NCI-H2196 (cell line): Measurements from ENCODE around the gene FETUB.

Experiments used
- DNase-seq: peaks from one replicate; lab custom pipeline; 2025; ENCODE audit not compliant: unreplicated experiment; lab: John Stamatoyannopoulos, UW

The FETUB gene

GRCh38 chr3:186639778-186640472, at the start of gene FETUB:
TSS of gene FETUB (plus strand) at chr3:186640399. CDS start at chr3:186640461, 62 bp downstream.
- DNase-seq, result no peak

- DNase-seq, result no peak
These were observed 49.5 kb upstream of the FETUB start for GRCh38 chr3:186590580-186591295.

GRCh38 chr3:186592682-186593081, 47.5 kb upstream of the FETUB start:
- DNase-seq, result no peak

DNA sequence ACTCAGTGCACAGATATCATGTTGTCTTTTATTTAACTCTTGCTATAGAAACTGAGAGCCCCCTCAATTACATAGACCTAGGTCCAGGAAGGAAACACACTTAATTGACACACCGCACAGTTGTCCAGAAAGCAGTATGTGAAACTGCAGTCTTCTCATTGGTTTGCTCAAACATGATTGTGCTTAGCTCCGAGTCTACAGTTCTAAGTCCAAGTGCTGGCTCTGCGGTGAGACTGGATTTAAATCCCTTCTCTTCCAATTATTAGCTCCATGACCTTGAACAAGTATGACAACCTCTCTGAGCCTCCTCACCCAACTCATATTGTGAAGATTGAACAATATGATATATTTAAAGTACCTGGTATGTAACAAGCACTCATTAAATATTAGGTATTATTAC, 46.3 kb upstream of the FETUB start:
- DNase-seq, result no peak

DNA sequence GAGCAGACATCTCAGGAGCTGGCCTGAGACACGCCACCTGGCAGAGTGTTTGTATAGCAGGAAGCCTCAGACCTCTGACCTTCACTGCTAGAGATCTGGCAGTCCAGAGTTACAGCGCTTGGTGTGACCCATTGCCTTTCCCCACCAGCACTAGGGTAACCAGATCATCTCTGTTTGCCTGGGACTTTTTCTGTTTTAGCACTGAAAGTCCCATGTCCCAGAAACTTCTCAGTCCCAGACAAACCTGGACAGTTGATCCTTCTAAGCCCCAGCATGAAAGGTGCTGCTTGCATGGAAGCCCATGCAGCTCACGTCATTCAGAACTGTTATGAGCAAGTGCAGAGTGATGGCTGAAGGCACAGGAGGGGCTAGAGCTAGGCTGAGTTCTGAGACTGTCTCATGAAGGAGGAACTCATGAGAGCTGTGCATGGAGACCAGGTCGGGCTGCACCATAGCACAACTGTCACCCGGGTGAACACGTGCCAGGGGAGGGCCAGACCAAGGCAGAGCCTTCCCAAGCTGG, 45.5 kb upstream of the FETUB start:
- no peak for DNase-seq

DNA sequence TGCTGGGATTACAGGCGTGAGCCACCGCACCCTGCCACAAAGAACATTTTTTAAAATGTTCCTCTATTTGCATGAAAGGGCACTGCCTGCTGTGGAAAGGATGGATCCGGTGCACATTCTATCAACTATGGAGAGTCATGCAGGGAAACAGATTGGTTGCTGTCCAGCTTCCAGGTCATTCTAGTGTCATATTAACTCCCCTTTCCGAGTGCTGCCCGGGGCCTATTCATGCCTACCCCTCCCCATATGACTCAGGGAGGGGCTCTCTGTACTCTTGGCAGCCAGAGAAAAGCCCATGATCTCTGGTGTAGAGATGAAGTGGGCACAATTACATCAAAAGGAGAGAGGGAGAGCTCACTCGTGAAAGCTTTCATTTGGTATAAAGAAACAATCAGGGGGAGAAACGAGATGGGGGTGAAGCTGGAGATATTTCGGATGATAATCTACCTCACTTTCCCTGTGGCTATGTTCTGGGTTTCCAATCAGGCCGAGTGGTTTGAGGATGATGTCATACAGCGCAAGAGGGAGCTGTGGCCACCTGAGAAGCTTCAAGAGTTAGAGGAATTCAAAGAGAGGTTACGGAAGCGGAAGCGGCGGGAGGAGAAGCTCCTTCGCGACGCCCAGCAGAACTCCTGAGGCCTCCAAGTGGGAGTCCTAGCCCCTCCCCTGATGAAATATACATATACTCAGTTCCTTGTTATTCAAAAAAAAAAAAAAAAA, 43.5 kb upstream of the FETUB start:
- DNase-seq, result no peak

GRCh38 chr3:186598108-186598784, 42.0 kb upstream of the FETUB start:
- no peak for DNase-seq

DNA sequence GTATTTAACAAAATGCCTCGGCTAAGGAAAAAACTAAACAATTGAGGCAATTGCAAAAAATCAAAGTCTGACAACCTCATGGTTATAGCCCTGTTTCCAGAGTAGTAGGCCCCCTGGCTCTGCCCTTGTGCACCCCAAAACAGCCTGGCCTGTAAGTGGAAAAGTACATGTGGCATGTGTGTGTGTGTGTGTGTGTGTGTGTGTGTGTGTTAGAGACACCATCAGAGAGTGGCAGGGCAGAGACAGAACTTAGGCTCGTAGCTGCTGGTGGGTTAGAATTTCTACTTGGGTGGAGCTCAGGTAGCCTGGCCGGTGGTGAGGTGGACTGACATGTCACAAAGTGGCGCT, 41.4 kb upstream of the FETUB start:
- DNase-seq, result no peak

DNA sequence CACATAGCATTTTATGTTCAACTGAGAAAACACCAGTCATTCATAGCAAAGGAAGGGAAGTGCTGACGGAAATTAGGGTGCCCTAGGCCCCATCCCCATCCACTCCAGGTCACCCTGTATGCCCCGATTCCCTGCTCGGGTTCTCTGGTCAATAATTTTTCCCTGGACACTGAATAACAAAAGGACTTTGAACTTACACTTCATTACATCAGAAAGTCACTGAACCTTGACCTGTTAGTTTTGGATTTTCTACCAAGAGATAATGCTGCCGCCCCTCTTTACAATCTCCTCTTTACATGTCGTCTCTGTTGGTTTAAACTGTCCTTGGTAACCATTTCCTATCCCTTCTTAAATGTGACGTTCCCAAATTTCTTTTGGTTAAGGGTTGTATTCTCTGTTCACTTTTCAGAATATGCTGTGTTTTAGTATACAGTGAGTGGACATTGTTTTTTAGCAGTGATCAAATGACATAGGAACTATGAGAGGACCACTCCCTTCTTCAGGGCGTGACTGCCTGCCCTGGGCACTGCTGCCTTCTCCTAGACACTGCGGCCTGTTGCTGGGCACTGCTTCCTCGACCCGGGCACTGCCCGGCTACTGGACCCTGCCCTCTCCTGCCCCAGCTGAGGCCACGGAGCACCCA, 40.9 kb upstream of the FETUB start:
- no peak for DNase-seq

DNA sequence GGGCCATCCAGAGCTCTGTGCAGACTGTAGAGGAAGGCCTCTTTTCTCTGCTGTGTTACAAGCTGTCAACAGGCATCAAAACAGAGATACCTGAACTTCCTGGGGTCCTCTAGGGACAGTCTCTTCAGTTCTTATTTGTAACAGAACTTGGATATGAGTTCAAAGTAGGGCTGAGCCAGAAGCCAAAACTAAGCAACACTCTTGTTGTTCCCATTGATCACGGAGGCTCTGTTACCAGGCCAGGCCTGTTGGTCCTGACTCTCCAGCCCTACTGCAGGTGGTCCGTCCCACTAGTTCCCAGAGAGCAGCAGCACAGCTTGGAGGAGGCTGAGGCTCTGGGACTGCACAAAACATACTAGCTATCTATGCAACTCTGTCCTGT, 40.4 kb upstream of the FETUB start:
- no peak for DNase-seq

- DNase-seq, result no peak
These were observed 39.3 kb upstream of the FETUB start for GRCh38 chr3:186600896-186601295.

DNA sequence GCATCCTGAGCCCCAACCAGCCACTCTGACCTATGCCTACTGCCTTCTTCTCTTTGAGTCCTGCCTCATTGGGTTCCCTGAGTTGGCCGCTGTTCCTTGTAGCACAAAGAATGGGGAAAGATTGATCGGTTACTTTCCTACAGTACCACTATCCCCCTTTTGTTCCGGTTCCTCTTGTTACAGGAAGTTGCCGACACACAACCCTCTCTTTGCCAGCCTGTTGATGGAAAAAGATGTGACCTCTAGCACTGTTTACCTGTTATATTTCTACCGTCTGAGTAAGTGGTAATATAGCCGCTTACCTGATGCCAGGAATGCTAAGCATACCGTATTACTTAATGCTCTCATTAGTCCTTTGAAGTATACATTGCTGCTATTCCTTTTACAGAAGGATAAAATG, 37.0 kb upstream of the FETUB start:
- no peak for DNase-seq

GRCh38 chr3:186605078-186605477, 35.1 kb upstream of the FETUB start:
- no peak for DNase-seq

DNA sequence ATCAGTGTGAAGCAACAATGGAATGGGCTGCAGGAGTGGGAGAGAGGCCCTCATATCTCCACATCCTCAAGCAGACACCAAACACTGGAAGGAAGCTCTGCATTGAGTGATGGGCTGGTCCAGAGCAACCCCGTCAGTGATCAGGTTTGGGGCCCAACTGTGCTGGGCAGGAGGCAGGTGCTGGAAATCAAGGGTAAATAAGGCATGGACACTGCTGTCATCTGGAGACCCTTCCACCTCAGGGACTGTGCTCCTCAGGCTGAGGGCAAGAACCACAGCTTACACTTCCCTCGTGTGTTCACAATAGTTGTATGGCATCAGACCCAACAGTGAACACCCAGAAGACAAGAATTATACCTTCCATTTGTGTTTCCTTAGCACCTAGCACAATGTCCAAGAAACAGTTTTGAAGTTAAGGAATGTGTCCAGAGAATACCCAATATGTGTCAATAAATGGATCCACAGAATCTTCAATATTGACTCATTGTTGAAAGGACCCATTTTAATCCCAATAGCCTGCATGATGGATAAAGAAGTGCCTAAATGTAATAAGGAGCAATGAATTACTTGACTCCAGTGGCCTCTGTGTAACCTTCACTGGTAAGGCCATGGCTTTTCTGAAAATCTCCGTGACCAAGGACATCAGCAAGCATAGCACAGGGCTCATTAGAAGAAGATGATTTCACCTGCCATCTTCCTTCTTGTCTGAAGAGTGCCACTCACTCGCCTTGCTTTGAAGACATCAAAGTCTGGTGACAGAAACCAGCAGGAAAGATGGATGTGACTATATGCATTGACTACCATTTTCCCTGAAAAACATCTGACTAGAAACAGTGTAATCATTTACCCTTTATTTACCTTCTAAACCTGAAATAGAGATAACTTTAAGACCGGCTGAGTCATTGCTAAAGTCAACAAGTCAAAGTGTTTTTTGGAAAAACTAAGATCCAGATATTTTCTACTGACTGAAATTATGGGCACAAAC, 34.3 kb upstream of the FETUB start:
- no peak for DNase-seq

GRCh38 chr3:186608624-186609215, 31.5 kb upstream of the FETUB start:
- no peak for DNase-seq

GRCh38 chr3:186609247-186609868, 30.8 kb upstream of the FETUB start:
- no peak for DNase-seq

- DNase-seq, result no peak
These were observed 28.1 kb upstream of the FETUB start for GRCh38 chr3:186612065-186612464.

GRCh38 chr3:186612721-186613636, 27.2 kb upstream of the FETUB start, which contains the start of gene AHSG:
TSS of gene AHSG (plus strand) at chr3:186613060. CDS start at chr3:186613142, 82 bp downstream.
- no peak for DNase-seq
